CD4-positive, CD25-positive, alpha-beta regulatory T cell (primary cell): ENCODE measurements around the gene MAIP1. TPM values are rescaled to one million over a fixed set of nuclear protein-coding genes. Genes with fewer than 3 reads are reported as not detected.

Source experiments
- ATAC-seq, 2 donors: fragments of 150-1000 bp; cut with Tn5 transposase; one replicate each; pipeline ENCODE4 v1.10.0; 2021; ENCODE audit warnings: low read depth in 2 of 2, moderate number of reproducible peaks in 2 of 2, moderate library complexity in 1 of 2
- DNase-seq, 3 donors: peaks; one replicate each; pipeline versions ENCODE4 v3.0.0 to v3.0.0-alpha.2; 2012 to 2022; ENCODE audit warnings: mixed read lengths in 1 of 3
- H3K27ac ChIP-seq: one replicate; pipeline ENCODE4 v1.7.0; 2013; ENCODE audit warnings: mild to moderate bottlenecking, low read length; ENCODE audit not compliant: insufficient read depth, poor library complexity, severe bottlenecking
- H3K27me3 ChIP-seq: one replicate; pipeline ENCODE4 v1.7.0; 2013; ENCODE audit warnings: low read length; ENCODE audit not compliant: control insufficient read depth, insufficient read depth
- H3K36me3 ChIP-seq: one replicate; pipeline ENCODE4 v1.7.0; 2013; ENCODE audit warnings: mild to moderate bottlenecking, low read length, moderate library complexity; ENCODE audit not compliant: control insufficient read depth, insufficient read depth
- H3K4me1 ChIP-seq: 2 replicates; pipeline ENCODE4 v1.7.0; 2013; ENCODE audit warnings: mild to moderate bottlenecking, low read length; ENCODE audit not compliant: insufficient read depth, control insufficient read depth, poor library complexity, severe bottlenecking
- H3K4me3 ChIP-seq: one replicate; pipeline ENCODE4 v1.7.0; 2013; ENCODE audit warnings: low read depth, mild to moderate bottlenecking, low read length, moderate library complexity
- H3K9me3 ChIP-seq, 2 experiments: 1 replicate in 1 of 2; 2 replicates in 1 of 2; pipeline ENCODE4 v1.7.0; 2013; ENCODE audit warnings: low read length in 2 of 2, mild to moderate bottlenecking in 1 of 2, moderate library complexity in 1 of 2; ENCODE audit not compliant: control insufficient read depth in 2 of 2
- H3K27ac Mint-ChIP-seq, 3 donors: one replicate each; pipeline ENCODE4 v1.8.0; 2020 to 2022; ENCODE audit warnings: mild to moderate bottlenecking in 3 of 3, mixed read lengths in 3 of 3, moderate library complexity in 2 of 3
- H3K27me3 Mint-ChIP-seq: one replicate; pipeline ENCODE4 v1.8.0; 2022; ENCODE audit warnings: mild to moderate bottlenecking, mixed read lengths
- H3K36me3 Mint-ChIP-seq: one replicate; pipeline ENCODE4 v1.8.0; 2020; ENCODE audit warnings: mixed read lengths
- H3K4me1 Mint-ChIP-seq, 4 donors: one replicate each; pipeline ENCODE4 v1.8.0; 2020 to 2022; ENCODE audit warnings: mixed read lengths in 4 of 4, mild to moderate bottlenecking in 1 of 4
- H3K4me3 Mint-ChIP-seq, 4 donors: one replicate each; pipeline ENCODE4 v1.8.0; 2020 to 2022; ENCODE audit warnings: mild to moderate bottlenecking in 4 of 4, mixed read lengths in 4 of 4, moderate library complexity in 3 of 4
- H3K9me3 Mint-ChIP-seq, 7 donors: one replicate each; pipeline ENCODE4 v1.8.0; 2020 to 2022; ENCODE audit warnings: mixed read lengths in 7 of 7, mild to moderate bottlenecking in 3 of 7, moderate library complexity in 2 of 7
- polyA plus RNA-seq, 4 donors: library from polyadenylated mRNA; unstranded; fragments of 300-500 nt; fragmentation: Illumina TruSeq; gene quantifications; one replicate each; pipeline ENCODE4 v1.2.3, GENCODE V29; 2021
- total RNA-seq: library from RNA; stranded (reverse); gene quantifications from one replicate; pipeline ENCODE4 v1.2.3, GENCODE V29; 2022

The MAIP1 gene
- total and polyA plus RNA-seq, 5 donors from 2014 or later: 17.7 to 25.5 (median 21.5) TPM

GRCh38 chr2:199992296-199992695, 36.9 kb downstream of the MAIP1 start:
- Mint-ChIP-seq H3K4me3 (no peak overlapping the region), H3K9me3 (no peaks in the 10 kb centered on the region), H3K4me1 (no peaks in the 10 kb centered on the region), H3K27ac (no peak overlapping the region), H3K27me3 (no peaks in the 10 kb centered on the region), H3K36me3 (no peaks in the 10 kb centered on the region)
- Histone ChIP-seq H3K36me3 (no peaks in the 10 kb centered on the region), H3K4me3 (no peak overlapping the region), H3K9me3 (no peaks in the 10 kb centered on the region), H3K4me1 (no peaks in the 10 kb centered on the region), H3K27me3 (no peaks in the 10 kb centered on the region), H3K27ac (no peak overlapping the region)
- DNase-seq: no peak
- no peak for ATAC-seq

GRCh38 chr2:199994371-199994770, 39.0 kb downstream of the MAIP1 start:
- no peaks in the 10 kb centered on the region for H3K27me3 ChIP-seq
- H3K27me3 Mint-ChIP-seq: no peaks in the 10 kb centered on the region
- DNase-seq (no peak), ATAC-seq (no peak)
- H3K36me3 ChIP-seq: no peaks in the 10 kb centered on the region
- no peaks in the 10 kb centered on the region for H3K36me3 Mint-ChIP-seq
- H3K27ac ChIP-seq: no peak overlapping the region
- no peaks in the 10 kb centered on the region for H3K9me3 ChIP-seq
- no peaks in the 10 kb centered on the region for H3K9me3 Mint-ChIP-seq
- H3K4me1 ChIP-seq: no peaks in the 10 kb centered on the region
- H3K27ac Mint-ChIP-seq: no peak overlapping the region
- no peak overlapping the region for H3K4me3 ChIP-seq
- H3K4me1 Mint-ChIP-seq: no peaks in the 10 kb centered on the region
- no peak overlapping the region for H3K4me3 Mint-ChIP-seq

GRCh38 chr2:199994896-199995295, 39.5 kb downstream of the MAIP1 start:
- ATAC-seq: no peak
- H3K9me3 ChIP-seq: no peaks in the 10 kb centered on the region
- H3K4me1 Mint-ChIP-seq: no peaks in the 10 kb centered on the region

GRCh38 chr2:199997296-199997695, 41.9 kb downstream of the MAIP1 start:
- Histone ChIP-seq H3K27ac (no peak overlapping the region), H3K4me3 (no peak overlapping the region), H3K27me3 (peaks cover 6% of the 10 kb centered on the region), H3K9me3 (no peaks in the 10 kb centered on the region), H3K36me3 (no peaks in the 10 kb centered on the region), H3K4me1 (no peaks in the 10 kb centered on the region)
- DNase-seq (no peak), ATAC-seq (no peak)
- no peaks in the 10 kb centered on the region for H3K27me3 Mint-ChIP-seq
- H3K9me3 Mint-ChIP-seq: no peaks in the 10 kb centered on the region
- no peaks in the 10 kb centered on the region for H3K36me3 Mint-ChIP-seq
- H3K4me1 Mint-ChIP-seq: no peaks in the 10 kb centered on the region
- no peak overlapping the region for H3K4me3 Mint-ChIP-seq
- H3K27ac Mint-ChIP-seq: no peak overlapping the region

More at GRCh38 chr2:199994896-199995295, 39.5 kb downstream of the MAIP1 start:
- no peak overlapping the region for H3K4me3 ChIP-seq
- no peaks in the 10 kb centered on the region for H3K27me3 ChIP-seq
- H3K4me3 Mint-ChIP-seq: no peak overlapping the region
- no peaks in the 10 kb centered on the region for H3K4me1 ChIP-seq
- no peak overlapping the region for H3K27ac Mint-ChIP-seq
- DNase-seq: no peak
- no peaks in the 10 kb centered on the region for H3K27me3 Mint-ChIP-seq
- no peaks in the 10 kb centered on the region for H3K36me3 Mint-ChIP-seq
- H3K9me3 Mint-ChIP-seq: no peaks in the 10 kb centered on the region
- H3K36me3 ChIP-seq: no peaks in the 10 kb centered on the region
- H3K27ac ChIP-seq: no peak overlapping the region

- Mint-ChIP-seq H3K27ac (no peak overlapping the region), H3K4me3 (no peak overlapping the region), H3K9me3 (no peaks in the 10 kb centered on the region), H3K27me3 (no peaks in the 10 kb centered on the region), H3K36me3 (no peaks in the 10 kb centered on the region), H3K4me1 (no peaks in the 10 kb centered on the region)
- H3K36me3 ChIP-seq: no peaks in the 10 kb centered on the region
- no peaks in the 10 kb centered on the region for H3K9me3 ChIP-seq
- H3K4me1 ChIP-seq: no peaks in the 10 kb centered on the region
- H3K27ac ChIP-seq: no peak overlapping the region
- ATAC-seq (no peak), DNase-seq (no peak)
- peaks cover 12% of the 10 kb centered on the region for H3K27me3 ChIP-seq
- H3K4me3 ChIP-seq: no peak overlapping the region
Observed at GRCh38 chr2:199999166-199999565, 43.8 kb downstream of the MAIP1 start.

GRCh38 chr2:200000444-200001163, 45.2 kb downstream of the MAIP1 start:
- no peak for ATAC-seq
- Histone ChIP-seq H3K36me3 (no peaks in the 10 kb centered on the region), H3K27me3 (peaks cover 12% of the 10 kb centered on the region)

GRCh38 chr2:200003444-200003843, 48.1 kb downstream of the MAIP1 start:
- no peaks in the 10 kb centered on the region for H3K36me3 Mint-ChIP-seq
- peaks cover 9% of the 10 kb centered on the region for H3K27me3 Mint-ChIP-seq
- Histone ChIP-seq H3K27ac (no peak overlapping the region), H3K27me3 (peaks cover 19% of the 10 kb centered on the region), H3K4me3 (no peak overlapping the region), H3K36me3 (no peaks in the 10 kb centered on the region), H3K9me3 (no peaks in the 10 kb centered on the region), H3K4me1 (no peaks in the 10 kb centered on the region)
- no peak overlapping the region for H3K27ac Mint-ChIP-seq
- H3K9me3 Mint-ChIP-seq: peaks cover 0 to 2% (median 0%) of the 10 kb centered on the region in 7 donors
- DNase-seq (no peak), ATAC-seq (no peak)
- H3K4me3 Mint-ChIP-seq: no peak overlapping the region
- H3K4me1 Mint-ChIP-seq: no peaks in the 10 kb centered on the region

More at GRCh38 chr2:200000444-200001163, 45.2 kb downstream of the MAIP1 start:
- Mint-ChIP-seq H3K9me3 (no peaks in the 10 kb centered on the region), H3K27ac (no peak overlapping the region), H3K36me3 (no peaks in the 10 kb centered on the region), H3K27me3 (no peaks in the 10 kb centered on the region), H3K4me1 (no peaks in the 10 kb centered on the region), H3K4me3 (no peak overlapping the region)
- no peak overlapping the region for H3K27ac ChIP-seq
- no peak for DNase-seq
- H3K4me1 ChIP-seq: no peaks in the 10 kb centered on the region
- H3K4me3 ChIP-seq: no peak overlapping the region
- no peaks in the 10 kb centered on the region for H3K9me3 ChIP-seq

GRCh38 chr2:200005675-200006074, 50.3 kb downstream of the MAIP1 start:
- Histone ChIP-seq H3K27ac (no peak overlapping the region), H3K4me3 (no peak overlapping the region), H3K36me3 (no peaks in the 10 kb centered on the region), H3K9me3 (no peaks in the 10 kb centered on the region), H3K27me3 (peaks cover 19% of the 10 kb centered on the region), H3K4me1 (no peaks in the 10 kb centered on the region)
- ATAC-seq (no peak), DNase-seq (no peak)
- Mint-ChIP-seq H3K27ac (no peak overlapping the region), H3K9me3 (peaks cover 0 to 2% (median 0%) of the 10 kb centered on the region in 7 donors), H3K27me3 (peaks cover 9% of the 10 kb centered on the region), H3K36me3 (no peaks in the 10 kb centered on the region), H3K4me3 (no peak overlapping the region), H3K4me1 (no peaks in the 10 kb centered on the region)
